Measurements from ENCODE around the gene RELT.
A peak's percentile ranks its signal among the peaks of the same experiment; 100 is the strongest.

RELT gene

DNA sequence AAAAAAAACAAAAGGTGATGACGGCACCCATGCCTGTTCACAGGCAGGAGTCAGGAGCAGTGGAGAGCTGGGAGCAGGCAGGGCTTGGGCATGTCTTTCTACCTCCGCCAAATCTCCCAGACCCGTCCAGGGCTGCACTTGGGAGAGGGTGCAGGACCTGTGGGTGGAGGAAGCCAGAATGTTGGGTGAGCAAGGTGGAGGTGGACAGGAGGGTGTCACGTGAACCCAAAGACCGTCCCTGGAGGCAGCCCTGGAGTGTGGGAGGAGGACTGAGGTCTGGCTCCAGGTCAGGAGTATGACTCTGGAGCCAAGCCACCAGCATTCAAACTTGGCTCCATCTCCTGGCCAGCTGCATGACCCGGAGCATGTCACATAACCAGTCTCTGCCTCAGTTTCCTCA, 26.6 kb upstream of the RELT start:
- TF ChIP-seq, protein P1, sequence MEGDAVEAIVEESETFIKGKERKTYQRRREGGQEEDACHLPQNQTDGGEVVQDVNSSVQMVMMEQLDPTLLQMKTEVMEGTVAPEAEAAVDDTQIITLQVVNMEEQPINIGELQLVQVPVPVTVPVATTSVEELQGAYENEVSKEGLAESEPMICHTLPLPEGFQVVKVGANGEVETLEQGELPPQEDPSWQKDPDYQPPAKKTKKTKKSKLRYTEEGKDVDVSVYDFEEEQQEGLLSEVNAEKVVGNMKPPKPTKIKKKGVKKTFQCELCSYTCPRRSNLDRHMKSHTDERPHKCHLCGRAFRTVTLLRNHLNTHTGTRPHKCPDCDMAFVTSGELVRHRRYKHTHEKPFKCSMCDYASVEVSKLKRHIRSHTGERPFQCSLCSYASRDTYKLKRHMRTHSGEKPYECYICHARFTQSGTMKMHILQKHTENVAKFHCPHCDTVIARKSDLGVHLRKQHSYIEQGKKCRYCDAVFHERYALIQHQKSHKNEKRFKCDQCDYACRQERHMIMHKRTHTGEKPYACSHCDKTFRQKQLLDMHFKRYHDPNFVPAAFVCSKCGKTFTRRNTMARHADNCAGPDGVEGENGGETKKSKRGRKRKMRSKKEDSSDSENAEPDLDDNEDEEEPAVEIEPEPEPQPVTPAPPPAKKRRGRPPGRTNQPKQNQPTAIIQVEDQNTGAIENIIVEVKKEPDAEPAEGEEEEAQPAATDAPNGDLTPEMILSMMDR (IDR thresholded peaks at IDR 0.05; ENCODE audit: insufficient read depth, low read length, poor library complexity, severe bottlenecking): no peak
- Histone ChIP-seq H3K4me3 (replicated peaks; ENCODE audit: low read depth, low read length) (no peak overlapping the region), H3K27me3 (replicated peaks; ENCODE audit: control insufficient read depth, insufficient read depth, low read length) (no peaks in the 10 kb centered on the region), H3K36me3 (ENCODE audit: control insufficient read depth, insufficient read depth, low read length) (no peaks in the 10 kb centered on the region)
- no peak for DNase-seq (ENCODE audit: extremely low read depth, insufficient read length)

DNA sequence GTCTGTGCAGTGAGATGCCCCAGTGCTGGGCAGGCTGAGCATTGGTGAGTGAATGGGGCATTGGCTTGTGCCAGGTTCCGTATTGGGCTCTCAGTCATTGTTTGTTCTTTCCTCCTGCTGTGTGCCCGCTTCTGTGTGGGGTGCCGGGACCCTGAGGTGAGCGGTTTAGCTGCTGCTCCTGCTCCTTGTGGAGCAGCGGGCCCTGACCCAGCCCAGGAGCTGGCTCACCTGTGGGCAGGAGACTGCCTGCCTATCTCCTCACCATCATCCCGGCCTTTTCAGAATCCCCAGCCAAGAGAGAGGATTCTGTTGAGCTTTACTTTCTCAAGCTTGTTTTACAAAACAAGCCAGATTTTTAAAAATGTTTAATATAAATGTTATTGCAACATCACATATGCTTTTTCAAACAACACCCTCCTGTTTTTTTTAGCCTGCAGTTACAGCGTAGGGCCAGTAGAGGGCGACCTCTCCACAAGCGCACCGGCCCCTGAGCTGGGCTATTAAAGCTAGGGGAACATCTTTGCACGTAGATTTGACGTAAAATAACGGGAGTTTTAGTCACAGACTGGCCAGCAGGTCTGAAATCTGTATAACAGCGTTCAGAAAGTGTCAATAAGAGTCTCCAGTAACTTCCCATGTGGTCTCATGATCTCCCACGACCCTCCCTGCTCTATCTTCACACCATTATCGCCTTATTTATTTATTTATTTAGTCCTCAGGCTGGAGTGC, 25.1 kb upstream of the RELT start:
- TF ChIP-seq, protein P1 (IDR thresholded peaks at IDR 0.05; ENCODE audit: insufficient read depth, low read length, poor library complexity, severe bottlenecking): peak; percentile 100
- no peak overlapping the region for H3K4me3 ChIP-seq (replicated peaks; ENCODE audit: low read depth, low read length)
- DNase-seq (ENCODE audit: extremely low read depth, insufficient read length): no peak
- H3K27me3 ChIP-seq (replicated peaks; ENCODE audit: control insufficient read depth, insufficient read depth, low read length): no peaks in the 10 kb centered on the region
- H3K36me3 ChIP-seq (ENCODE audit: control insufficient read depth, insufficient read depth, low read length): no peaks in the 10 kb centered on the region

GRCh38 chr11:73353422-73353821, 22.8 kb upstream of the RELT start:
- DNase-seq (ENCODE audit: extremely low read depth, insufficient read length): no peak
- no peaks in the 10 kb centered on the region for H3K36me3 ChIP-seq (ENCODE audit: control insufficient read depth, insufficient read depth, low read length)

GRCh38 chr11:73355109-73355508, 21.1 kb upstream of the RELT start:
- TF ChIP-seq, protein P1 (IDR thresholded peaks at IDR 0.05; ENCODE audit: insufficient read depth, low read length, poor library complexity, severe bottlenecking): no peak
- Histone ChIP-seq H3K27me3 (replicated peaks; ENCODE audit: control insufficient read depth, insufficient read depth, low read length) (no peaks in the 10 kb centered on the region), H3K4me3 (replicated peaks; ENCODE audit: low read depth, low read length) (no peak overlapping the region), H3K36me3 (ENCODE audit: control insufficient read depth, insufficient read depth, low read length) (no peaks in the 10 kb centered on the region)
- no peak for DNase-seq (ENCODE audit: extremely low read depth, insufficient read length)

More at GRCh38 chr11:73353422-73353821, 22.8 kb upstream of the RELT start:
- TF ChIP-seq, protein P1 (IDR thresholded peaks at IDR 0.05; ENCODE audit: insufficient read depth, low read length, poor library complexity, severe bottlenecking): no peak
- Histone ChIP-seq H3K27me3 (replicated peaks; ENCODE audit: control insufficient read depth, insufficient read depth, low read length) (no peaks in the 10 kb centered on the region), H3K4me3 (replicated peaks; ENCODE audit: low read depth, low read length) (no peak overlapping the region)

- DNase-seq (ENCODE audit: extremely low read depth, insufficient read length): no peak
- no peak overlapping the region for H3K4me3 ChIP-seq (replicated peaks; ENCODE audit: low read depth, low read length)
- TF ChIP-seq, protein P1 (IDR thresholded peaks at IDR 0.05; ENCODE audit: insufficient read depth, low read length, poor library complexity, severe bottlenecking): no peak
These were observed 19.0 kb upstream of the RELT start for GRCh38 chr11:73356979-73357860.

More at GRCh38 chr11:73356979-73357860, 19.0 kb upstream of the RELT start:
- Histone ChIP-seq H3K27me3 (replicated peaks; ENCODE audit: control insufficient read depth, insufficient read depth, low read length) (no peaks in the 10 kb centered on the region), H3K36me3 (ENCODE audit: control insufficient read depth, insufficient read depth, low read length) (no peaks in the 10 kb centered on the region)

Data from GM06990 (cell line).